Choroid plexus epithelial cell (primary cell): Measurements from ENCODE around the gene JMJD1C.

ENCODE experiments used
- DNase-seq: peaks from one replicate; pipeline ENCODE4 v3.0.0-alpha.2; 2010; ENCODE audit warnings: low read depth
- H3K4me3 ChIP-seq: 2 replicates; pipeline ENCODE4 v1.5.1; 2011; ENCODE audit warnings: low read depth, mild to moderate bottlenecking, control low read depth, low read length, moderate library complexity
- TF ChIP-seq, protein P1 (sequence below): conservative IDR thresholded peaks from 2 replicates; pipeline ENCODE4 v1.5.1; 2011; ENCODE audit warnings: low read depth, mild to moderate bottlenecking, control low read depth, inconsistent platforms, low read length, moderate library complexity

Gene JMJD1C

DNA sequence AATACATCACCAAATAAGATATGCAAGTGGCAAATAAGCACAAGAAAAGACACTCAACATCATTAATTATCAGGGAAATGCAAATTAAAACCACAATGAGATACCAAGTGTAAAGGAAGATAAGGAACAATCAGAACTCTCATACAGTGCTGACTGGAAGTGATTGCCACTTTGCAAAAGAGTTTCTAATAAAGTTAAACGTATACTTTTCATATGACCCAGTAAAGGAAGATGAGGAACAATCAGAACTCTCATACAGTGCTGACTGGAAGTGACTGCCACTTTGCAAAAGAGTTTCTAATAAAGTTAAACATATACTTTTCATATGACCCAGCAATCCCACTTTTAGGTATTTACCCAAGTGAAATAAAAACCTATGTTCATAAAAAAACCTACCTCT, 12.2 kb upstream of the JMJD1C start:
- TF ChIP-seq, protein P1, sequence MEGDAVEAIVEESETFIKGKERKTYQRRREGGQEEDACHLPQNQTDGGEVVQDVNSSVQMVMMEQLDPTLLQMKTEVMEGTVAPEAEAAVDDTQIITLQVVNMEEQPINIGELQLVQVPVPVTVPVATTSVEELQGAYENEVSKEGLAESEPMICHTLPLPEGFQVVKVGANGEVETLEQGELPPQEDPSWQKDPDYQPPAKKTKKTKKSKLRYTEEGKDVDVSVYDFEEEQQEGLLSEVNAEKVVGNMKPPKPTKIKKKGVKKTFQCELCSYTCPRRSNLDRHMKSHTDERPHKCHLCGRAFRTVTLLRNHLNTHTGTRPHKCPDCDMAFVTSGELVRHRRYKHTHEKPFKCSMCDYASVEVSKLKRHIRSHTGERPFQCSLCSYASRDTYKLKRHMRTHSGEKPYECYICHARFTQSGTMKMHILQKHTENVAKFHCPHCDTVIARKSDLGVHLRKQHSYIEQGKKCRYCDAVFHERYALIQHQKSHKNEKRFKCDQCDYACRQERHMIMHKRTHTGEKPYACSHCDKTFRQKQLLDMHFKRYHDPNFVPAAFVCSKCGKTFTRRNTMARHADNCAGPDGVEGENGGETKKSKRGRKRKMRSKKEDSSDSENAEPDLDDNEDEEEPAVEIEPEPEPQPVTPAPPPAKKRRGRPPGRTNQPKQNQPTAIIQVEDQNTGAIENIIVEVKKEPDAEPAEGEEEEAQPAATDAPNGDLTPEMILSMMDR = no peak
- no peak overlapping the region for H3K4me3 ChIP-seq

DNA sequence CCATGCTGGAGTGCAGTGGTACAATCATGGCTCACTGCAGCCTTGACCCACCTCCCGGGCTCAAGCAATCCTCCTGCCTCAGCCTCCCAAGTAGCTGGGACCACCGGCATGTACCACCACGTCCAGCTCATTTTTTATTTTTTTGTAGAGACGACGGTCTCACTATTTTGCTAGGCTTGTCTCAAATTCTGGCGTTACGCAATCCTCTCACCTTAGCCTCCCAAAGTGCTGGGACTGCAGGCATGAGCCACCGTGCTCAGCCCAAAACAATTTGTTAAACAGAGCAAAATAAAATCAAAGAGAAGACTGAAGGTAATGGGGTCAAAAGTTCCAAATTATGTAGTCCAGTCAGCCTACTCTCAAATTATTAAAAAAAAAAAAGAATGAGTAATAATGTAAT, 8.7 kb upstream of the JMJD1C start:
- TF ChIP-seq, protein P1 = no peak
- H3K4me3 ChIP-seq = no peak overlapping the region
- no peak for DNase-seq

More for the DNA sequence above, 12.2 kb upstream of the JMJD1C start:
- no peak for DNase-seq

DNA sequence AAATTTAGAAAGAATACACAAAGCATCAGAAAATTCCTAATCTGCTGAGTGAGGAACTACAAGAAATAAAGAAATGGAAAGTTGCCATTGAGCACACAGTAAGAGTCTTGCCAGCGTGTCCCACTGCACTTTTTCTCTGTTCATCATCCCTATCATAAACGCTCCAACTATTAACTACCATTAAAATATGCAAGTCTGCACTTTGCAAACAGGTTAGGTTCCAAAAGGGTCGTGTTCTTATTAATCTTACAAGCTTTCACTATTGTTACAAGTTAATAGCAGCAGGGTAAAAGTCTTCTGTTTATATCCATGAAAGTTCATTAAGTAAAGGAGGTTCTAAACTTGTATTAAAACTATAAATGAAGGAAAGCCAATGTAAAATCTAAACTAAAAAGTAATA, 5.2 kb upstream of the JMJD1C start:
- TF ChIP-seq, protein P1 = no peak
- DNase-seq = no peak
- no peak overlapping the region for H3K4me3 ChIP-seq

DNA sequence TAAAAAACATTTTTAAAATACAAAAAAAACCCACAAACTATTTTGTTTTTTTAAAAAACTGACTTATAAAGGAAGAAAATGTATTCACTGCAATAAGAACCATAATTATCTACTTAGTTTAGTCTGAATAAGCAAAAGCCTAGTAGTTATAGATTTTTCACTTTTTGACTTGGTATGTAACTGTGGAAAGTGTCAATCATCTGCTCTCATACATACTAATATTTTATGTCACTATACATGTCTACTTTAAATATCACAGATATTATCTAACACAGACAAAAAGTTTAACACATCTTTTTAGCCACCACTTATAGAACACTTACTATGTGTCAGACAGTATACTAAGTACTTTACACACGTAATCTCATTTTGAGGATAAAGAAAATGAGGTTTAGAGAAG, 3.2 kb upstream of the JMJD1C start:
- no peak for DNase-seq
- TF ChIP-seq, protein P1 = no peak
- no peak overlapping the region for H3K4me3 ChIP-seq

DNA sequence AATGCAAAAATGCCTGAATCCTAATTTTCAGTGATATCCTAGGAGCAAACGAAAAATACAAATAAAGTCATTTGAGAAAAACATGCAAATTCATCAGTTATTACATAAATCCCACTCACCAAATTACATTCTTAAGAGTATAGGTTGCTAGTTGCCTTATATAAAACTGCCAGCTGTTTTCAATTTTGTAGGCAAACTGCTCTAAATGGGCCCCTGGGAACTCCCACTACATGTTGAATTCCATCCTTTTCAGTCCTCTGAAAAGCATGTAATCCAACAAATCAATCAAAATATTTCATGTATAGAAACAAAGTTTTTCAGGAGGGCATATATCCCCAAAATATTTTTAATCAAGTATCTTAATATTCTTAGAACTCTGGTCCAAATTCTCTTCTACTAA, 2.1 kb upstream of the JMJD1C start:
- no peak for DNase-seq
- TF ChIP-seq, protein P1 = no peak
- no peak overlapping the region for H3K4me3 ChIP-seq

DNA sequence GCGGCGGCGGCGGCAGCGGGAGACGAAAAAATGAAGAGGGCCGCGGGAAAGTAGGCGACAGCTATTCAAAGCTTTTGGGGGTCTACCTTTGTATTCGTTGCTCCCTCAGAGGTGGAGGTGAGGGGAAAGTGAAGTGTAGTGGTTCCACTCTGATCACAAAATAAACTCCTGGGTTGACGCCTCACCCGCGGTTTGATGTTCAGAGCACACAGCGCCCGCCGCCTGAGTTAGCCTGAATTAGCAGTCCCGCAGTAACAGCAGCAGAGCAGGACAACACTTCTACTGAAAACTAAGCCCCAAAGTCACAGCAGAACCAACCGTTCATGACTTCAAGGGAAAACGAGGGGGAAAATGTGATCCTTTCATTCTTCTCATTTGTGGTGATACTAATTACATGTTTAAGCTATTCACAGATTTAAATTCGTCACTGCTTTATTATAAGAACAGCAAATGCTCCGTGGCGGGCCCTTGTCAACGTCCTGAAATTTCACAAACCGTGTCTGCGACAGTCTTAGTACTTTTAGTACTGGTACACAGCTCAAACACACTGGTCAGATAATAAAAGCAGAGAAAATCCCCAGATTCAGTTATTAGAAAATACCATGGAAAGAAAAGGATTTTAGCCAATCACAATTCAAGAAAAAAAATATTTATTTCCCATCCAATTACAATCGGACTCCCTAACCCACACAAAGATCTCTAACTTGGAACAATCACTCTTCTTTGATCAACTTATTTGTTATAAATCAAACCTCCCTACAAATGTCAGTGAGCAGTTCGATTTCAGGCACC, 563 bp upstream of the JMJD1C start:
- TF ChIP-seq, protein P1 = no peak
- H3K4me3 ChIP-seq = peak overlapping the region; percentile 85
- peak; percentile 70 for DNase-seq
